ENCODE data around the gene NUDT4. TPM values are rescaled to one million over a fixed set of nuclear protein-coding genes. Genes with fewer than 3 reads are reported as not detected.

NUDT4 gene
- polyA plus RNA-seq, 1 of the 3 experiments (the other 2 are of a cell fraction): 19.8 TPM

DNA sequence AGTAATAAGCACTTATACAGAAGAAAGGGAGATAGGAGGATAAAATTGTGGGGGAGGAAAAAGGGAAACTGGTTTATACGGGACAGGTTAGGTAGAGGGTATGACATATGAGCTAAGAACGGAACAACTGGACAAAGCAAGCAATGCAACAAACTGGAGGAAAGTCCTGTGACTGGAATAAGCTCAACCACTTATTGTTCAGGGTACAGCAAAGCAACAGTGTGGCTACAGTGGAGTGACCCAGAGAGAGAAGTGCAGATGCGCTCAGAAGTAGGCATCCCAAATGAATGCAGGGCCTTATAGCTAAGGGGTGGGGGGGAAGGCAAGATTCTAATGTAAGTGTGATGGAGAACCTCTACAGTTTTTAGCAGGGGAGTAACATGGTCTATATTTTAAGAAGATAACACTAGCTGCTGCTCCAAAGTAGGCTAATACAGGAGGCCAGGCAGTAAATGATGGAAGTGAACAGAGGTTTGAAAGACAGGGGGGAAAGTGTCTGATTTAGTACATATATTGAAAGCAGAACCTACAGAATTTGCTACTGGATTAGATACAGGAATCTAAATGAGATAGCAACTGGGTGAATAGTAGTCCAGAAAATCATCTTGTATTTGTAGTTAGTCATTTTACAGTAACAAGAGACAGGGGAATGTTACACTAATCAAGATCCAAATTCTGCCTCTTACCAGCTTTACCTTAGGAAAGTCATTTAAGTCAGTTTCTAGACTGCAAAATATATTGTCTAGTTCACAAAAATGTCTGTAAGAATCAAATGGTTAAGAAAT is 60.7 kb downstream of the NUDT4 start:
- no peak overlapping the region for H3K27ac ChIP-seq (ENCODE audit: low read depth in 2 of 2, low read length in 1 of 2)
- H3K9me2 ChIP-seq: no peaks in the 10 kb centered on the region
- H2AFZ ChIP-seq (ENCODE audit: low read depth): no peak overlapping the region
- peaks cover 75% of the 10 kb centered on the region for H4K20me1 ChIP-seq (ENCODE audit: insufficient read depth)
- H3K4me3 ChIP-seq (ENCODE audit: low read depth in 2 of 2, low read length in 1 of 2): no peak overlapping the region
- TF ChIP-seq POLR2AphosphoS5 (IDR thresholded peaks at IDR 0.05; ENCODE audit: low read depth, low read length) (no peak), FOXJ3 (CRISPR knock-in tag; IDR thresholded peaks at IDR 0.05) (no peak), IRF3 (IDR thresholded peaks at IDR 0.05; ENCODE audit: low read depth, low read length) (no peak), ELF1 (IDR thresholded peaks at IDR 0.05) (no peak), GABPA (IDR thresholded peaks at IDR 0.05; ENCODE audit: low read depth) (no peak), SMC3 (IDR thresholded peaks at IDR 0.05; ENCODE audit: low read depth, low read length) (no peak), RCOR1 (IDR thresholded peaks at IDR 0.05; ENCODE audit: low read length) (no peak), YY1 (IDR thresholded peaks at IDR 0.05; ENCODE audit: low read depth) (no peak), USF2 (IDR thresholded peaks at IDR 0.05; ENCODE audit: borderline replicate concordance, low read depth, low read length) (no peak), FOXM1 (IDR thresholded peaks at IDR 0.05; ENCODE audit: low read depth) (no peak), TCF12 (IDR thresholded peaks at IDR 0.05) (no peak), RXRA (IDR thresholded peaks at IDR 0.05; ENCODE audit: borderline replicate concordance, low read depth) (no peak), SIN3A (IDR thresholded peaks at IDR 0.05; ENCODE audit: borderline replicate concordance, low read depth, low read length) (no peak), RFX5 (IDR thresholded peaks at IDR 0.05; ENCODE audit: low read length) (no peak)
- TF ChIP-seq, protein P1, sequence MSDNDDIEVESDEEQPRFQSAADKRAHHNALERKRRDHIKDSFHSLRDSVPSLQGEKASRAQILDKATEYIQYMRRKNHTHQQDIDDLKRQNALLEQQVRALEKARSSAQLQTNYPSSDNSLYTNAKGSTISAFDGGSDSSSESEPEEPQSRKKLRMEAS (IDR thresholded peaks at IDR 0.05; ENCODE audit: low read depth): no peak
- TF ChIP-seq, protein P2, sequence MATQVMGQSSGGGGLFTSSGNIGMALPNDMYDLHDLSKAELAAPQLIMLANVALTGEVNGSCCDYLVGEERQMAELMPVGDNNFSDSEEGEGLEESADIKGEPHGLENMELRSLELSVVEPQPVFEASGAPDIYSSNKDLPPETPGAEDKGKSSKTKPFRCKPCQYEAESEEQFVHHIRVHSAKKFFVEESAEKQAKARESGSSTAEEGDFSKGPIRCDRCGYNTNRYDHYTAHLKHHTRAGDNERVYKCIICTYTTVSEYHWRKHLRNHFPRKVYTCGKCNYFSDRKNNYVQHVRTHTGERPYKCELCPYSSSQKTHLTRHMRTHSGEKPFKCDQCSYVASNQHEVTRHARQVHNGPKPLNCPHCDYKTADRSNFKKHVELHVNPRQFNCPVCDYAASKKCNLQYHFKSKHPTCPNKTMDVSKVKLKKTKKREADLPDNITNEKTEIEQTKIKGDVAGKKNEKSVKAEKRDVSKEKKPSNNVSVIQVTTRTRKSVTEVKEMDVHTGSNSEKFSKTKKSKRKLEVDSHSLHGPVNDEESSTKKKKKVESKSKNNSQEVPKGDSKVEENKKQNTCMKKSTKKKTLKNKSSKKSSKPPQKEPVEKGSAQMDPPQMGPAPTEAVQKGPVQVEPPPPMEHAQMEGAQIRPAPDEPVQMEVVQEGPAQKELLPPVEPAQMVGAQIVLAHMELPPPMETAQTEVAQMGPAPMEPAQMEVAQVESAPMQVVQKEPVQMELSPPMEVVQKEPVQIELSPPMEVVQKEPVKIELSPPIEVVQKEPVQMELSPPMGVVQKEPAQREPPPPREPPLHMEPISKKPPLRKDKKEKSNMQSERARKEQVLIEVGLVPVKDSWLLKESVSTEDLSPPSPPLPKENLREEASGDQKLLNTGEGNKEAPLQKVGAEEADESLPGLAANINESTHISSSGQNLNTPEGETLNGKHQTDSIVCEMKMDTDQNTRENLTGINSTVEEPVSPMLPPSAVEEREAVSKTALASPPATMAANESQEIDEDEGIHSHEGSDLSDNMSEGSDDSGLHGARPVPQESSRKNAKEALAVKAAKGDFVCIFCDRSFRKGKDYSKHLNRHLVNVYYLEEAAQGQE (IDR thresholded peaks at IDR 0.05; ENCODE audit: low read depth, low read length): no peak
- TF ChIP-seq, protein P3, sequence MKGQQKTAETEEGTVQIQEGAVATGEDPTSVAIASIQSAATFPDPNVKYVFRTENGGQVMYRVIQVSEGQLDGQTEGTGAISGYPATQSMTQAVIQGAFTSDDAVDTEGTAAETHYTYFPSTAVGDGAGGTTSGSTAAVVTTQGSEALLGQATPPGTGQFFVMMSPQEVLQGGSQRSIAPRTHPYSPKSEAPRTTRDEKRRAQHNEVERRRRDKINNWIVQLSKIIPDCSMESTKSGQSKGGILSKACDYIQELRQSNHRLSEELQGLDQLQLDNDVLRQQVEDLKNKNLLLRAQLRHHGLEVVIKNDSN (IDR thresholded peaks at IDR 0.05; ENCODE audit: borderline replicate concordance, low read depth): no peak
- TF ChIP-seq, protein P4, sequence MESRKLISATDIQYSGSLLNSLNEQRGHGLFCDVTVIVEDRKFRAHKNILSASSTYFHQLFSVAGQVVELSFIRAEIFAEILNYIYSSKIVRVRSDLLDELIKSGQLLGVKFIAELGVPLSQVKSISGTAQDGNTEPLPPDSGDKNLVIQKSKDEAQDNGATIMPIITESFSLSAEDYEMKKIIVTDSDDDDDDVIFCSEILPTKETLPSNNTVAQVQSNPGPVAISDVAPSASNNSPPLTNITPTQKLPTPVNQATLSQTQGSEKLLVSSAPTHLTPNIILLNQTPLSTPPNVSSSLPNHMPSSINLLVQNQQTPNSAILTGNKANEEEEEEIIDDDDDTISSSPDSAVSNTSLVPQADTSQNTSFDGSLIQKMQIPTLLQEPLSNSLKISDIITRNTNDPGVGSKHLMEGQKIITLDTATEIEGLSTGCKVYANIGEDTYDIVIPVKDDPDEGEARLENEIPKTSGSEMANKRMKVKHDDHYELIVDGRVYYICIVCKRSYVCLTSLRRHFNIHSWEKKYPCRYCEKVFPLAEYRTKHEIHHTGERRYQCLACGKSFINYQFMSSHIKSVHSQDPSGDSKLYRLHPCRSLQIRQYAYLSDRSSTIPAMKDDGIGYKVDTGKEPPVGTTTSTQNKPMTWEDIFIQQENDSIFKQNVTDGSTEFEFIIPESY (IDR thresholded peaks at IDR 0.05; ENCODE audit: borderline replicate concordance, low read depth): no peak
- peaks cover 82% of the 10 kb centered on the region for H3K79me2 ChIP-seq (ENCODE audit: insufficient read depth)
- 91% methylated on average over 3 of the region's 3 CpGs for WGBS (ENCODE audit: low lambda C conversion rate)
- H3F3A ChIP-seq (replicated peaks; ENCODE audit: insufficient read depth): peaks cover 20% of the 10 kb centered on the region
- ChIA-PET CTCF (interaction anchor here (0.6 to 1.6 kb wide), 3 partner anchors 13 to 41 kb away, joined by 3 to 16 read pairs (median 3); no protein-coding TSS in a partner anchor), POLR2A (no interaction called here)
- no peaks in the 10 kb centered on the region for H3K9me3 ChIP-seq
- H3K27me3 ChIP-seq (ENCODE audit: insufficient read depth): no peaks in the 10 kb centered on the region
- H3K36me3 ChIP-seq (replicated peaks in 1 of 2; ENCODE audit: control insufficient read depth in 1 of 2, insufficient read depth in 2 of 2, low read length in 1 of 2): no peaks in the 10 kb centered on the region
- H3K4me2 ChIP-seq: peak overlapping the region; percentile 90; the same call in 1 of the 2 replicates
- peaks cover 10 to 23% of the 10 kb centered on the region in 2 experiments; a peak in 3 of 4 replicates for H3K4me1 ChIP-seq (ENCODE audit: control insufficient read depth in 1 of 2, insufficient read depth in 2 of 2, low read depth in 1 of 2, low read length in 1 of 2)
- DNase-seq: no peak
- H3K9ac ChIP-seq: no peak overlapping the region

All from SK-N-SH (cell line).